Epithelial cell of esophagus (primary cell): ENCODE measurements around the gene CNDP2.
"Not testable (repeated sequence)": the region's sequence is repeated elsewhere in the genome, so short reads cannot be mapped to it uniquely, and the experiment has no call there.

Experiments used
- DNase-seq: peaks from one replicate; pipeline ENCODE4 v3.0.0; 2010; ENCODE audit warnings: low read depth
- H3K4me3 ChIP-seq: 2 replicates; pipeline ENCODE4 v1.5.1; 2011; ENCODE audit warnings: mild to moderate bottlenecking, low read length, control low read depth
- TF ChIP-seq, protein P1 (sequence below): IDR thresholded peaks from 2 replicates; pipeline ENCODE4 v1.5.1; 2011; ENCODE audit warnings: low read depth, mild to moderate bottlenecking, low read length, control low read depth, inconsistent platforms; ENCODE audit not compliant: insufficient read depth; ENCODE audit errors: missing control alignments

The CNDP2 gene

DNA sequence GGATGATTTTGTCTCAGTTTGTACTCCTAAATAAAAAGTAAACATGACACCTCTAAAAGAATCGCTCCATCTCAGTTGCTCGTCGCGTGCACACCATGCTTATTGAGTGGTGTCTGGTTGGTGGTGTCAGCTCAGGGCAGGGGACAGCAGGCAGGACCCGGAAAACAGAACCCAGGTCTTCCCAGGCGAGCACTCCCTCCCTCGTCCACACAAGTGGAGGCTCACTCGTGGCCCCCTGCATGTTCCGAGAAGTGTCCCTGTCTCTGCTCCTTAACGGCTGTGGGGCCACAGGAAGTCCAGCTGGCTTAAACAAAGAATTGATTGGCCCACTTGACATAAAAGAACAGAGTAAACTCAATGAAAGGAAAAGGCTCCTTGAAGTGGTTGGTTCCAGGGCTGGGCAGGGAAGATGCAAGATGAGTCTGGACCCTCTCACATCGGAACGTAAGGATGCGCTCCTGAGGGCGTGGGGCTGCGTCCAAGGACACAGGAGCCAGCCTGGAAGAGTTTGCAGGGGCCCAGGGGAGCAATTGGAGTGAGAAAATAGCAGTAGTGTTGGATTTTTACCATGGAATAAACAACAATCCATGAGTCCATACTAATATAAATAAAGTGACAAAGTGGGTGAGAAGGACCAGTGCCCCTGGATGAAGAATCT is 25.0 kb downstream of the CNDP2 start:
- TF ChIP-seq, protein P1, sequence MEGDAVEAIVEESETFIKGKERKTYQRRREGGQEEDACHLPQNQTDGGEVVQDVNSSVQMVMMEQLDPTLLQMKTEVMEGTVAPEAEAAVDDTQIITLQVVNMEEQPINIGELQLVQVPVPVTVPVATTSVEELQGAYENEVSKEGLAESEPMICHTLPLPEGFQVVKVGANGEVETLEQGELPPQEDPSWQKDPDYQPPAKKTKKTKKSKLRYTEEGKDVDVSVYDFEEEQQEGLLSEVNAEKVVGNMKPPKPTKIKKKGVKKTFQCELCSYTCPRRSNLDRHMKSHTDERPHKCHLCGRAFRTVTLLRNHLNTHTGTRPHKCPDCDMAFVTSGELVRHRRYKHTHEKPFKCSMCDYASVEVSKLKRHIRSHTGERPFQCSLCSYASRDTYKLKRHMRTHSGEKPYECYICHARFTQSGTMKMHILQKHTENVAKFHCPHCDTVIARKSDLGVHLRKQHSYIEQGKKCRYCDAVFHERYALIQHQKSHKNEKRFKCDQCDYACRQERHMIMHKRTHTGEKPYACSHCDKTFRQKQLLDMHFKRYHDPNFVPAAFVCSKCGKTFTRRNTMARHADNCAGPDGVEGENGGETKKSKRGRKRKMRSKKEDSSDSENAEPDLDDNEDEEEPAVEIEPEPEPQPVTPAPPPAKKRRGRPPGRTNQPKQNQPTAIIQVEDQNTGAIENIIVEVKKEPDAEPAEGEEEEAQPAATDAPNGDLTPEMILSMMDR: no peak
- no peak for DNase-seq

GRCh38 chr18:74522635-74523548 is 26.7 kb downstream of the CNDP2 start:
- TF ChIP-seq, protein P1: no peak

More for the DNA sequence above, 25.0 kb downstream of the CNDP2 start:
- no peak overlapping the region for H3K4me3 ChIP-seq

GRCh38 chr18:74524097-74524496 is 27.9 kb downstream of the CNDP2 start:
- no peak overlapping the region for H3K4me3 ChIP-seq
- no peak for DNase-seq
- TF ChIP-seq, protein P1: no peak

More at GRCh38 chr18:74522635-74523548, 26.7 kb downstream of the CNDP2 start:
- no peak for DNase-seq
- H3K4me3 ChIP-seq: no peak overlapping the region

- not testable (repeated sequence) for H3K4me3 ChIP-seq, DNase-seq
These were observed 28.8 kb downstream of the CNDP2 start for GRCh38 chr18:74524915-74525314.

DNA sequence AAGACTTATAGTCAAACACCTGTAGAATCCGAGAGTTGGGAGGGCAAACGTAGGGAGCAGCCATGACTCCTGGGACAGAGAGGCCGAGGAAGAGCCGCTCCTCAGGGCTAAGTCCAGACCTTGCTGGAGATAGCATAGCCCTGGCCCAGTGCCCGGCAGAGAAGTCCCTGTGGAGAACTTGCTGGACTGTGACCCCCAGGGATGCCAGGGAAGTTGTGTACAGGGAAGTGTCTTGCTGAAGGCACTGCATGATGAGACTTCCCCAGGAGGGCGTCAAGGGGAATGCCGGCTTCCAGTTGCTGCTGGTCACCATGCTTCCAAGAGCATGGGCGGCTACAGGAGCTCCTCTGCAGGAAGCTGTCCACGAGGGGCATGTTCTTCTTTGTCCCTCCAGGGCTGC is 29.6 kb downstream of the CNDP2 start:
- TF ChIP-seq, protein P1: no peak
- H3K4me3 ChIP-seq: no peak overlapping the region
- DNase-seq: no peak

- H3K4me3 ChIP-seq: no peak overlapping the region
- TF ChIP-seq, protein P1: no peak
- DNase-seq: peak; percentile 14
These were observed 30.3 kb downstream of the CNDP2 start for GRCh38 chr18:74526488-74526887.

DNA sequence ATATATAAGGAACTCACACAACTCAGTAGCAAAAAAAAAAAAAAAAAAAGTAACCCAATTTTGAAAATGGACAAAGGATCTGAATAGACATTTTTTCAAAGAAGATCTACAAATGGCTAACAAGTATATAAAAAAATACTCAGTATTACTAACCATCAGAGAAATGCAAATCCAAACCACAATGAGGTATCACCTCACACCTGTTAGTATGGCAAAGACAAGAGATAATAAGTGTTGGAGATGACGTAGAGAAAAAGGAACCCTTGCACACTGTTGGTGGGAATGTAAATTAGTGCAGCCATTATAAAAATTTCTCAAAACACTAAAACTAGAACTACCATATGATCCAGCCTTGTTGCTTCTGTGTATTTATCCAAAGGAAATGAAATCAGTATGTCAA is 32.3 kb downstream of the CNDP2 start:
- no peak for DNase-seq
- TF ChIP-seq, protein P1: no peak
- no peak overlapping the region for H3K4me3 ChIP-seq
